HCT116 (cell line): ENCODE measurements around the gene SLC5A4.
"Not testable (repeated sequence)": the region's sequence is repeated elsewhere in the genome, so short reads cannot be mapped to it uniquely, and the experiment has no call there.

Source experiments
- CBX3 ChIP-seq: IDR thresholded peaks from 2 replicates; pipeline ENCODE4 v1.6.1; 2012; ENCODE audit warnings: low read depth
- ELF1 ChIP-seq: IDR thresholded peaks from 2 replicates; pipeline ENCODE4 v1.6.1; 2012; ENCODE audit warnings: low read depth, borderline replicate concordance
- JUND ChIP-seq: IDR thresholded peaks from 2 replicates; pipeline ENCODE4 v1.6.1; 2012
- POLR2A ChIP-seq: IDR thresholded peaks from 2 replicates; pipeline ENCODE4 v1.7.0; 2011; ENCODE audit warnings: borderline replicate concordance; ENCODE audit not compliant: insufficient read depth, insufficient read length; ENCODE audit errors: extremely low read depth
- POLR2AphosphoS5 ChIP-seq: IDR thresholded peaks from 2 replicates; pipeline ENCODE4 v1.6.1; 2011; ENCODE audit warnings: mild to moderate bottlenecking, low read depth, low read length, moderate library complexity
- RAD21 ChIP-seq: IDR thresholded peaks from 2 replicates; pipeline ENCODE4 v1.6.1; 2012; ENCODE audit warnings: low read depth, mild to moderate bottlenecking
- TCF7L2 ChIP-seq: IDR thresholded peaks from 2 replicates; pipeline ENCODE4 v1.7.0; 2011; ENCODE audit warnings: borderline replicate concordance, inconsistent platforms; ENCODE audit not compliant: insufficient read depth, insufficient read length; ENCODE audit errors: extremely low read depth
- YY1 ChIP-seq: IDR thresholded peaks from 2 replicates; pipeline ENCODE4 v1.6.1; 2011; ENCODE audit warnings: low read length, low read depth, moderate library complexity, mild to moderate bottlenecking; ENCODE audit not compliant: insufficient replicate concordance; ENCODE audit errors: extremely low read depth
- ZNF274 ChIP-seq: fragments of 200-500 bp; sonication (Bioruptor generic); IDR thresholded peaks from 2 replicates; pipeline ENCODE4 v1.6.1; 2014; ENCODE audit warnings: mild to moderate bottlenecking, low read depth, low read length, inconsistent platforms
- TF ChIP-seq, protein P1 (sequence below): IDR thresholded peaks from 2 replicates; pipeline ENCODE4 v1.6.1; 2012
- TF ChIP-seq, protein P2 (sequence below): IDR thresholded peaks from 2 replicates; pipeline ENCODE4 v1.6.1; 2012
- TF ChIP-seq, protein P3 (sequence below), 3 experiments: fragments of 200-600 bp in 1 of 3; sonication (generic) in 1 of 3; IDR thresholded peaks in 2 of 3; conservative IDR thresholded peaks in 1 of 3; 2 replicates each; pipeline ENCODE4 v1.5.1; 2012 to 2017; ENCODE audit warnings: low read depth in 2 of 3, low read length in 2 of 3, antibody characterized with exemption in 1 of 3, borderline replicate concordance in 1 of 3, control low read depth in 1 of 3, mild to moderate bottlenecking in 1 of 3, mixed read lengths in 1 of 3, mixed run types in 1 of 3, moderate library complexity in 1 of 3; ENCODE audit not compliant: insufficient read depth in 1 of 3
- TF ChIP-seq, protein P4 (sequence below): IDR thresholded peaks from 2 replicates; pipeline ENCODE4 v1.6.1; 2011; ENCODE audit warnings: mild to moderate bottlenecking, low read length, moderate library complexity; ENCODE audit not compliant: insufficient replicate concordance; ENCODE audit errors: extremely low read depth

DNA sequence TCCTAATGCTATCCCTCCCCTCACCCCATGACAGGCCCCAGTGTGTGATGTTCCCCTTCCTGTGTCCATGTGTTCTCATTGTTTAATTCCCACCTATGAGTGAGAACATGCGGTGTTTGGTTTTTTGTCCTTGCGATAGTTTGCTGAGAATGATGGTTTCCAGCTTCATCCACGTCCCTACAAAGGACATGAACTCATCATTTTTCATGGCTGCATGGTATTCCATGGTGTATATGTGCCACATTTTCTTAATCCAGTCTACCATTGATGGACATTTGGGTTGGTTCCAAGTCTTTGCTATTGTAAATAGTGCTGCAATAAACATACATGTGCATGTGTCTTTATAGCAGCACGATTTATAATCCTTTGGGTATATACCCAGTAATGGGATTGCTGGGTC lies 20.2 kb upstream of the SLC5A4 start:
- not testable (repeated sequence) for TF ChIP-seq YY1, TCF7L2, ZNF274, RAD21, POLR2A, POLR2AphosphoS5, CBX3, JUND, ELF1
- TF ChIP-seq, protein P1, sequence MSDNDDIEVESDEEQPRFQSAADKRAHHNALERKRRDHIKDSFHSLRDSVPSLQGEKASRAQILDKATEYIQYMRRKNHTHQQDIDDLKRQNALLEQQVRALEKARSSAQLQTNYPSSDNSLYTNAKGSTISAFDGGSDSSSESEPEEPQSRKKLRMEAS, result not testable (repeated sequence)
- TF ChIP-seq, protein P2, sequence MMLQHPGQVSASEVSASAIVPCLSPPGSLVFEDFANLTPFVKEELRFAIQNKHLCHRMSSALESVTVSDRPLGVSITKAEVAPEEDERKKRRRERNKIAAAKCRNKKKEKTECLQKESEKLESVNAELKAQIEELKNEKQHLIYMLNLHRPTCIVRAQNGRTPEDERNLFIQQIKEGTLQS, result not testable (repeated sequence)
- TF ChIP-seq, protein P3, sequence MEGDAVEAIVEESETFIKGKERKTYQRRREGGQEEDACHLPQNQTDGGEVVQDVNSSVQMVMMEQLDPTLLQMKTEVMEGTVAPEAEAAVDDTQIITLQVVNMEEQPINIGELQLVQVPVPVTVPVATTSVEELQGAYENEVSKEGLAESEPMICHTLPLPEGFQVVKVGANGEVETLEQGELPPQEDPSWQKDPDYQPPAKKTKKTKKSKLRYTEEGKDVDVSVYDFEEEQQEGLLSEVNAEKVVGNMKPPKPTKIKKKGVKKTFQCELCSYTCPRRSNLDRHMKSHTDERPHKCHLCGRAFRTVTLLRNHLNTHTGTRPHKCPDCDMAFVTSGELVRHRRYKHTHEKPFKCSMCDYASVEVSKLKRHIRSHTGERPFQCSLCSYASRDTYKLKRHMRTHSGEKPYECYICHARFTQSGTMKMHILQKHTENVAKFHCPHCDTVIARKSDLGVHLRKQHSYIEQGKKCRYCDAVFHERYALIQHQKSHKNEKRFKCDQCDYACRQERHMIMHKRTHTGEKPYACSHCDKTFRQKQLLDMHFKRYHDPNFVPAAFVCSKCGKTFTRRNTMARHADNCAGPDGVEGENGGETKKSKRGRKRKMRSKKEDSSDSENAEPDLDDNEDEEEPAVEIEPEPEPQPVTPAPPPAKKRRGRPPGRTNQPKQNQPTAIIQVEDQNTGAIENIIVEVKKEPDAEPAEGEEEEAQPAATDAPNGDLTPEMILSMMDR (IDR thresholded peaks at IDR 0.05 in 2 of 3, conservative IDR thresholded peaks at IDR 0.05 in 1 of 3; ENCODE audit: borderline replicate concordance in 1 of 3, insufficient read depth in 1 of 3, low read depth in 2 of 3, low read length in 2 of 3), result not testable (repeated sequence)
- TF ChIP-seq, protein P4, sequence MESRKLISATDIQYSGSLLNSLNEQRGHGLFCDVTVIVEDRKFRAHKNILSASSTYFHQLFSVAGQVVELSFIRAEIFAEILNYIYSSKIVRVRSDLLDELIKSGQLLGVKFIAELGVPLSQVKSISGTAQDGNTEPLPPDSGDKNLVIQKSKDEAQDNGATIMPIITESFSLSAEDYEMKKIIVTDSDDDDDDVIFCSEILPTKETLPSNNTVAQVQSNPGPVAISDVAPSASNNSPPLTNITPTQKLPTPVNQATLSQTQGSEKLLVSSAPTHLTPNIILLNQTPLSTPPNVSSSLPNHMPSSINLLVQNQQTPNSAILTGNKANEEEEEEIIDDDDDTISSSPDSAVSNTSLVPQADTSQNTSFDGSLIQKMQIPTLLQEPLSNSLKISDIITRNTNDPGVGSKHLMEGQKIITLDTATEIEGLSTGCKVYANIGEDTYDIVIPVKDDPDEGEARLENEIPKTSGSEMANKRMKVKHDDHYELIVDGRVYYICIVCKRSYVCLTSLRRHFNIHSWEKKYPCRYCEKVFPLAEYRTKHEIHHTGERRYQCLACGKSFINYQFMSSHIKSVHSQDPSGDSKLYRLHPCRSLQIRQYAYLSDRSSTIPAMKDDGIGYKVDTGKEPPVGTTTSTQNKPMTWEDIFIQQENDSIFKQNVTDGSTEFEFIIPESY, result not testable (repeated sequence)
